IMR-90 (cell line): ENCODE measurements around the gene SCCPDH.

Experiments
- BHLHE40 ChIP-seq: fragments of 150-350 bp; IDR thresholded peaks from 2 replicates; pipeline ENCODE4 v1.6.1; 2016; ENCODE audit warnings: mild to moderate bottlenecking, low read depth, low read length
- CEBPB ChIP-seq: IDR thresholded peaks from 2 replicates; pipeline ENCODE4 v1.6.1; 2012; ENCODE audit warnings: low read depth, low read length, improper control_type of control experiment
- MAZ ChIP-seq: IDR thresholded peaks from 2 replicates; pipeline ENCODE4 v1.6.1; 2012; ENCODE audit warnings: low read depth, mild to moderate bottlenecking, low read length, improper control_type of control experiment, moderate library complexity, borderline replicate concordance
- POLR2A ChIP-seq: IDR thresholded peaks from 2 replicates; pipeline ENCODE4 v1.6.1; 2012; ENCODE audit warnings: mild to moderate bottlenecking, low read depth, low read length
- RAD21 ChIP-seq: IDR thresholded peaks from 2 replicates; pipeline ENCODE4 v1.6.1; 2012; ENCODE audit warnings: low read length, improper control_type of control experiment
- RCOR1 ChIP-seq: IDR thresholded peaks from 2 replicates; pipeline ENCODE4 v1.6.1; 2012; ENCODE audit warnings: mild to moderate bottlenecking, low read length, improper control_type of control experiment; ENCODE audit not compliant: insufficient replicate concordance
- RFX5 ChIP-seq: IDR thresholded peaks from 2 replicates; pipeline ENCODE4 v1.8.0; 2012; ENCODE audit warnings: low read depth, mild to moderate bottlenecking, low read length, moderate library complexity
- SMC3 ChIP-seq: fragments of 150-350 bp; IDR thresholded peaks from 2 replicates; pipeline ENCODE4 v1.6.1; 2016; ENCODE audit warnings: low read depth, mild to moderate bottlenecking, antibody characterized with exemption, low read length, moderate library complexity
- TF ChIP-seq, protein P1 (sequence below): conservative IDR thresholded peaks from 2 replicates; pipeline ENCODE4 v1.5.1; 2012; ENCODE audit warnings: mild to moderate bottlenecking, low read depth, low read length, improper control_type of control experiment
- TF ChIP-seq, protein P2 (sequence below): fragments of 150-350 bp; IDR thresholded peaks from 2 replicates; pipeline ENCODE4 v1.6.1; 2016; ENCODE audit warnings: low read depth, mild to moderate bottlenecking, low read length, moderate library complexity, borderline replicate concordance

DNA sequence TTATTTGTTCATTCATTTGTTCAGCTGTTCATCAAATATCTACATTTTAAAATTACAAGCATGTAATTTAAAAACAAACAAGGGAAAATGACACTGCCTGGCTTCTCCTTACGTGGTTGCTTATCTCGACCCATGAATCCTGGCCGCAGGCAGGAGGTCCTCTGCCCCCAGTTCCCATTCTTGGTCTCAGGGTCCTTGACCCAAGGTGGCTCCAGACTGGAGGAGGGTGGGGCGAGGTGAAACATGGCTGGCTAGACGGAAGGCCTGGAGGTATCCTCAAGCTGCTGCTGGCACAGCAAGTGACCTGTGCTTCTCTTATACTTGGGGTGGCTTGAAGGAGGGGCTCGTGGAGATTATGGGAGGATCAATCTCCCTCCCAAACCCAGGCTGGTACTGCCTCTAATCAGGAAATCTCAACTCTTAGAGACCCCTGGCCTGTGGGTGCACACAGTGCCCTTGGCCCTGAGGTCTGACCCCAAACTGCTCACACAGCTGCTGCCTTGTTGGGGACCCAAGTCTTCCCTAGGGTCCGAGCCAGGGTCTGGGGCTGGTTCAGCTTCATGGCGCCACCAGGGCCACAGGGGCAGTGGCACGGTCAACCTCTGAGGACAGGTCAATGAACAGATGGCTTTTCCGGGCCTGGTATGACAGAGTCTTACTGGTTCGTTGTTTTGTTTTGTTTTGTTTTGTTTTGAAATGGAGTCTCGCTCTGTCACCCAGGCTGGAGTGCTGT is 63.7 kb downstream of the SCCPDH start:
- TF ChIP-seq, protein P1, sequence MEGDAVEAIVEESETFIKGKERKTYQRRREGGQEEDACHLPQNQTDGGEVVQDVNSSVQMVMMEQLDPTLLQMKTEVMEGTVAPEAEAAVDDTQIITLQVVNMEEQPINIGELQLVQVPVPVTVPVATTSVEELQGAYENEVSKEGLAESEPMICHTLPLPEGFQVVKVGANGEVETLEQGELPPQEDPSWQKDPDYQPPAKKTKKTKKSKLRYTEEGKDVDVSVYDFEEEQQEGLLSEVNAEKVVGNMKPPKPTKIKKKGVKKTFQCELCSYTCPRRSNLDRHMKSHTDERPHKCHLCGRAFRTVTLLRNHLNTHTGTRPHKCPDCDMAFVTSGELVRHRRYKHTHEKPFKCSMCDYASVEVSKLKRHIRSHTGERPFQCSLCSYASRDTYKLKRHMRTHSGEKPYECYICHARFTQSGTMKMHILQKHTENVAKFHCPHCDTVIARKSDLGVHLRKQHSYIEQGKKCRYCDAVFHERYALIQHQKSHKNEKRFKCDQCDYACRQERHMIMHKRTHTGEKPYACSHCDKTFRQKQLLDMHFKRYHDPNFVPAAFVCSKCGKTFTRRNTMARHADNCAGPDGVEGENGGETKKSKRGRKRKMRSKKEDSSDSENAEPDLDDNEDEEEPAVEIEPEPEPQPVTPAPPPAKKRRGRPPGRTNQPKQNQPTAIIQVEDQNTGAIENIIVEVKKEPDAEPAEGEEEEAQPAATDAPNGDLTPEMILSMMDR: no peak
- TF ChIP-seq SMC3 (no peak), RAD21 (no peak), RFX5 (no peak), POLR2A (no peak), RCOR1 (no peak), MAZ (no peak), CEBPB (no peak), BHLHE40 (no peak)
- TF ChIP-seq, protein P2, sequence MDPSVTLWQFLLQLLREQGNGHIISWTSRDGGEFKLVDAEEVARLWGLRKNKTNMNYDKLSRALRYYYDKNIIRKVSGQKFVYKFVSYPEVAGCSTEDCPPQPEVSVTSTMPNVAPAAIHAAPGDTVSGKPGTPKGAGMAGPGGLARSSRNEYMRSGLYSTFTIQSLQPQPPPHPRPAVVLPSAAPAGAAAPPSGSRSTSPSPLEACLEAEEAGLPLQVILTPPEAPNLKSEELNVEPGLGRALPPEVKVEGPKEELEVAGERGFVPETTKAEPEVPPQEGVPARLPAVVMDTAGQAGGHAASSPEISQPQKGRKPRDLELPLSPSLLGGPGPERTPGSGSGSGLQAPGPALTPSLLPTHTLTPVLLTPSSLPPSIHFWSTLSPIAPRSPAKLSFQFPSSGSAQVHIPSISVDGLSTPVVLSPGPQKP: no peak
